ENCODE results near the gene LAMB1.

Gene LAMB1

GRCh38 chr7:107953924-107954303 lies 49.0 kb downstream of the LAMB1 start:
- DNase-seq (ENCODE audit: insufficient read length, low spot score) (no peak), FAIRE-seq (no peak)
- TF ChIP-seq TAF1 (IDR thresholded peaks at IDR 0.05; ENCODE audit: low read depth, low read length) (no peak), POLR2AphosphoS5 (IDR thresholded peaks at IDR 0.05; ENCODE audit: low read depth, low read length) (no peak), POU2F2 (IDR thresholded peaks at IDR 0.05; ENCODE audit: low read depth, low read length) (no peak), PAX5 (IDR thresholded peaks at IDR 0.05; ENCODE audit: insufficient read depth, low read length, severe bottlenecking) (no peak)

GRCh38 chr7:107953265-107953923 lies 49.6 kb downstream of the LAMB1 start:
- no peak for TF ChIP-seq PAX5 (IDR thresholded peaks at IDR 0.05; ENCODE audit: insufficient read depth, low read length, severe bottlenecking)
- TF ChIP-seq POU2F2 (IDR thresholded peaks at IDR 0.05; ENCODE audit: low read depth, low read length), result no peak
- TF ChIP-seq SPI1 (IDR thresholded peaks at IDR 0.05; ENCODE audit: low read depth, low read length), result no peak
- TF ChIP-seq POLR2A (IDR thresholded peaks at IDR 0.05; ENCODE audit: low read depth, low read length), result no peak
- no peak for TF ChIP-seq TAF1 (IDR thresholded peaks at IDR 0.05; ENCODE audit: low read depth, low read length)
- no peak for TF ChIP-seq POLR2AphosphoS5 (IDR thresholded peaks at IDR 0.05; ENCODE audit: low read depth, low read length)
- DNase-seq (ENCODE audit: insufficient read length, low spot score), result no peak
- no peak for FAIRE-seq

GRCh38 chr7:107951896-107952295 lies 51.1 kb downstream of the LAMB1 start:
- no peak for TF ChIP-seq POLR2AphosphoS5 (IDR thresholded peaks at IDR 0.05; ENCODE audit: low read depth, low read length)
- no peak for TF ChIP-seq TAF1 (IDR thresholded peaks at IDR 0.05; ENCODE audit: low read depth, low read length)
- no peak for TF ChIP-seq SPI1 (IDR thresholded peaks at IDR 0.05; ENCODE audit: low read depth, low read length)
- no peak for TF ChIP-seq PAX5 (IDR thresholded peaks at IDR 0.05; ENCODE audit: insufficient read depth, low read length, severe bottlenecking)
- no peak for FAIRE-seq
- no peak for DNase-seq (ENCODE audit: insufficient read length, low spot score)

- FAIRE-seq (no peak), DNase-seq (ENCODE audit: insufficient read length, low spot score) (no peak)
- TF ChIP-seq SPI1 (IDR thresholded peaks at IDR 0.05; ENCODE audit: low read depth, low read length), result no peak
- no peak for TF ChIP-seq PAX5 (IDR thresholded peaks at IDR 0.05; ENCODE audit: insufficient read depth, low read length, severe bottlenecking)
- no peak for TF ChIP-seq POLR2A (IDR thresholded peaks at IDR 0.05; ENCODE audit: low read depth, low read length)
- TF ChIP-seq POU2F2 (IDR thresholded peaks at IDR 0.05; ENCODE audit: low read depth, low read length), result no peak
- TF ChIP-seq TAF1 (IDR thresholded peaks at IDR 0.05; ENCODE audit: low read depth, low read length), result no peak
- TF ChIP-seq POLR2AphosphoS5 (IDR thresholded peaks at IDR 0.05; ENCODE audit: low read depth, low read length), result no peak
Observed at GRCh38 chr7:107951172-107951787, 51.7 kb downstream of the LAMB1 start.

- DNase-seq (ENCODE audit: insufficient read length, low spot score), result no peak
- FAIRE-seq, result no peak
- TF ChIP-seq POLR2AphosphoS5 (IDR thresholded peaks at IDR 0.05; ENCODE audit: low read depth, low read length), result no peak
- no peak for TF ChIP-seq POU2F2 (IDR thresholded peaks at IDR 0.05; ENCODE audit: low read depth, low read length)
- no peak for TF ChIP-seq TAF1 (IDR thresholded peaks at IDR 0.05; ENCODE audit: low read depth, low read length)
- TF ChIP-seq PAX5 (IDR thresholded peaks at IDR 0.05; ENCODE audit: insufficient read depth, low read length, severe bottlenecking), result no peak
- no peak for TF ChIP-seq SPI1 (IDR thresholded peaks at IDR 0.05; ENCODE audit: low read depth, low read length)
- no peak for TF ChIP-seq POLR2A (IDR thresholded peaks at IDR 0.05; ENCODE audit: low read depth, low read length)
Observed at GRCh38 chr7:107949443-107949935, 53.5 kb downstream of the LAMB1 start.

- FAIRE-seq, result no peak
- no peak for DNase-seq (ENCODE audit: insufficient read length, low spot score)
- TF ChIP-seq PAX5 (IDR thresholded peaks at IDR 0.05; ENCODE audit: insufficient read depth, low read length, severe bottlenecking) (no peak), SPI1 (IDR thresholded peaks at IDR 0.05; ENCODE audit: low read depth, low read length) (no peak), TAF1 (IDR thresholded peaks at IDR 0.05; ENCODE audit: low read depth, low read length) (no peak), POLR2AphosphoS5 (IDR thresholded peaks at IDR 0.05; ENCODE audit: low read depth, low read length) (no peak), POLR2A (IDR thresholded peaks at IDR 0.05; ENCODE audit: low read depth, low read length) (no peak), POU2F2 (IDR thresholded peaks at IDR 0.05; ENCODE audit: low read depth, low read length) (no peak)
Observed at GRCh38 chr7:107948645-107949442, 54.1 kb downstream of the LAMB1 start.

- TF ChIP-seq POU2F2 (IDR thresholded peaks at IDR 0.05; ENCODE audit: low read depth, low read length), result no peak
- TF ChIP-seq POLR2A (IDR thresholded peaks at IDR 0.05; ENCODE audit: low read depth, low read length), result no peak
- TF ChIP-seq PAX5 (IDR thresholded peaks at IDR 0.05; ENCODE audit: insufficient read depth, low read length, severe bottlenecking), result no peak
- no peak for TF ChIP-seq TAF1 (IDR thresholded peaks at IDR 0.05; ENCODE audit: low read depth, low read length)
- no peak for TF ChIP-seq POLR2AphosphoS5 (IDR thresholded peaks at IDR 0.05; ENCODE audit: low read depth, low read length)
- TF ChIP-seq SPI1 (IDR thresholded peaks at IDR 0.05; ENCODE audit: low read depth, low read length), result no peak
- no peak for DNase-seq (ENCODE audit: insufficient read length, low spot score)
- no peak for FAIRE-seq
Observed at GRCh38 chr7:107946881-107947280, 56.1 kb downstream of the LAMB1 start.

- FAIRE-seq, result no peak
- no peak for TF ChIP-seq SPI1 (IDR thresholded peaks at IDR 0.05; ENCODE audit: low read depth, low read length)
- TF ChIP-seq TAF1 (IDR thresholded peaks at IDR 0.05; ENCODE audit: low read depth, low read length), result no peak
- TF ChIP-seq PAX5 (IDR thresholded peaks at IDR 0.05; ENCODE audit: insufficient read depth, low read length, severe bottlenecking), result no peak
- no peak for TF ChIP-seq POLR2AphosphoS5 (IDR thresholded peaks at IDR 0.05; ENCODE audit: low read depth, low read length)
- no peak for DNase-seq (ENCODE audit: insufficient read length, low spot score)
Observed at GRCh38 chr7:107946451-107946850, 56.5 kb downstream of the LAMB1 start.

GRCh38 chr7:107945332-107945731 lies 57.6 kb downstream of the LAMB1 start:
- DNase-seq (ENCODE audit: insufficient read length, low spot score) (no peak), FAIRE-seq (no peak)
- no peak for TF ChIP-seq POLR2A (IDR thresholded peaks at IDR 0.05; ENCODE audit: low read depth, low read length)
- no peak for TF ChIP-seq SPI1 (IDR thresholded peaks at IDR 0.05; ENCODE audit: low read depth, low read length)
- no peak for TF ChIP-seq POU2F2 (IDR thresholded peaks at IDR 0.05; ENCODE audit: low read depth, low read length)
- TF ChIP-seq POLR2AphosphoS5 (IDR thresholded peaks at IDR 0.05; ENCODE audit: low read depth, low read length), result no peak
- no peak for TF ChIP-seq PAX5 (IDR thresholded peaks at IDR 0.05; ENCODE audit: insufficient read depth, low read length, severe bottlenecking)
- TF ChIP-seq TAF1 (IDR thresholded peaks at IDR 0.05; ENCODE audit: low read depth, low read length), result no peak
